GM03348 (cell line): ENCODE data around the gene HCN1.

Experiments used
- DNase-seq: peaks from one replicate; pipeline ENCODE4 v3.0.0; 2012; ENCODE audit warnings: low spot score

HCN1 gene

GRCh38 chr5:45288746-45289145, 407.4 kb downstream of the HCN1 start:
- DNase-seq = no peak

GRCh38 chr5:45284436-45284835, 411.7 kb downstream of the HCN1 start:
- DNase-seq = no peak

- DNase-seq = no peak
Measured at GRCh38 chr5:45281081-45281480, 415.1 kb downstream of the HCN1 start.

- no peak for DNase-seq
Measured at GRCh38 chr5:45279109-45279508, 417.1 kb downstream of the HCN1 start.

- DNase-seq = no peak
Measured at GRCh38 chr5:45277860-45278259, 418.3 kb downstream of the HCN1 start.

- no peak for DNase-seq
Measured at GRCh38 chr5:45274241-45274640, 421.9 kb downstream of the HCN1 start.

- DNase-seq = no peak
Measured at GRCh38 chr5:45271626-45272025, 424.6 kb downstream of the HCN1 start.

GRCh38 chr5:45264447-45264846, 431.7 kb downstream of the HCN1 start:
- no peak for DNase-seq

GRCh38 chr5:45262061-45262590, 434.1 kb downstream of the HCN1 start:
- DNase-seq = no peak

GRCh38 chr5:45261125-45261524, 435.1 kb downstream of the HCN1 start:
- no peak for DNase-seq

GRCh38 chr5:45260292-45260691, 435.9 kb downstream of the HCN1 start:
- no peak for DNase-seq

- no peak for DNase-seq
Measured at GRCh38 chr5:45252978-45253377, 443.2 kb downstream of the HCN1 start.

- DNase-seq = no peak
Measured at GRCh38 chr5:45252541-45252940, 443.6 kb downstream of the HCN1 start.

GRCh38 chr5:45225571-45226031, 470.6 kb downstream of the HCN1 start:
- DNase-seq = no peak

- no peak for DNase-seq
Measured at GRCh38 chr5:45205403-45205961, 490.7 kb downstream of the HCN1 start.
